ENCODE results near the gene TMEM63B.
"Not testable (repeated sequence)": the region's sequence is repeated elsewhere in the genome, so short reads cannot be mapped to it uniquely, and the experiment has no call there.

Gene TMEM63B

DNA sequence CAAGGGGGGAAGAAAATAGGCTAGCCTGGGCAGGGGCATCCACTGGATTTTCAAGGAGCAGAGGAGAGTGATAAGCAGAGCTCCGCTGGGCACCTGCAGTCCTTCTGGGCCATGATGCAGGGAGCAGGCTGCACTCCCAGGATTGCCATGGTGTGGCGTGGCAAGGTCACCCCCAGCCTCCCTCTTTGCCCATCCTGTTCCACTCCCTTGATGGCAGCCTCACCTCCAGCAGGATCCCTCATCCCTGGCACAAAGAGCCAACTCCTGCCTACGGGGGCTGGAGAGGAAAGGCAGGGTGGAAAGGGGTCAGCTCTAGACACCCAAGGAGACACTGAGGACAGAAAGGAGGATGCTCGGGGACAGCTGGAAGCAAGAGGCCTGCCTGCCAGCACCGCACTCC is 67.0 kb downstream of the TMEM63B start:
- FAIRE-seq (no peak), DNase-seq (ENCODE audit: insufficient read length) (no peak)
- TF ChIP-seq POLR2AphosphoS5 (IDR thresholded peaks at IDR 0.05; ENCODE audit: low read depth, low read length) (no peak), POLR2A (IDR thresholded peaks at IDR 0.05; ENCODE audit: low read depth, low read length) (no peak), TAF1 (IDR thresholded peaks at IDR 0.05; ENCODE audit: borderline replicate concordance, low read depth, low read length) (no peak)

DNA sequence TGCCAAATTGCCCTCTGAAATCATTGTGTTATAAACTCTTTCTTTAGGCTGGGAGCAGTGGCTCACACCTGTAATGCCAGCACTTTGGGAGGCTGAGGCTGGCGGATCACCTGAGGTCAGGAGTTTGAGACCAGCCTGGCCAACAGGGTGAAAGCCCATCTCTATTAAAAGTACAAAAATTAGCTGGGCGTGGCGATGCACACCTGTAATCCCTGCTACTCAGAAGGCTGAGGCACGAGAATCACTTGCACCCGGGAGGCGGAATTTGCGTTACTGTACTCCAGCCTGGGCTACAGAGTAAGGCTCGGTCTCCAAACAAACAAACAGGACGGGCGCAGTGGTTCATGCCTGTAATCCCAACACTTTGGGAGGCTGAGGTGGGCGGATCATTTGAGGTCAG is 69.0 kb downstream of the TMEM63B start:
- not testable (repeated sequence) for DNase-seq (ENCODE audit: insufficient read length); FAIRE-seq

DNA sequence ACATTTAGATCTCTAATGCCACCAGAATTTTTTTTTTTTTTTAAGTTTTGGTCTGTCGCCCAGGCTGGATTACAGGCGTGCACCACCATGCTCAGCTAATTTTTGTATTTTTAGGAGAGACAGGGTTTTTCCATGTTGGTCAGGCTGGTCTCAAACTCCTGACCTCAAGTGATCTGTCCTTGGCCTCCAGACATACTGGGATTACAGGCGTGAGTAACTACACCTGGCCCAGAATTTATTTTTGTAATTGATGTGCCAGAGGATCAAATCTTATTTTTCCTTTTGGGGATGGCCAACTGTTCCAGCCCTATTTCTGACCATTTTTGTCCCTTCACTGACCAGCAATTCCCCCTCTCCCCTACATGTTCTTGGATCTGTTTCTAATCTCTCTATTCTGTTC is 71.3 kb downstream of the TMEM63B start:
- DNase-seq (ENCODE audit: insufficient read length) = no peak
- no peak for TF ChIP-seq POLR2AphosphoS5 (IDR thresholded peaks at IDR 0.05; ENCODE audit: low read depth, low read length)
- no peak for TF ChIP-seq TAF1 (IDR thresholded peaks at IDR 0.05; ENCODE audit: borderline replicate concordance, low read depth, low read length)
- no peak for FAIRE-seq

DNA sequence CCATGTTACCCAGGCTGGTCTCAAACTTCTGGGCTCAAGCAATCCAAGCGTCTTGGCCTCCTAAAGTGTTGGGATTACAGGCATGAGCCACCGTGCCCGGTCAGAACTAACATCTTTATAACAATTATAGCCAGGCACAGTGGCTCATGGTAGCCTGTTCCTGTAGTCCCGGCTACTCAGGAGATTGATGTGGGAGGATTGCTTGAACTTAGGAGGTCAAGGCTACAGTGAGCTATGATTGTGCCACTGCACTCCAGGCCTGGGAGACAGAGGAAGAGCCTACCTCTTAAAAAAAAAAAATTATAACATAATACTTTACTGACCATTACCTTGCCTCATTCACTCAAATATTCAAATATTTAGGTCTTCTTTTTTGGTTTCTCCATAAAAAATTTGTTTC is 72.5 kb downstream of the TMEM63B start:
- TF ChIP-seq POLR2AphosphoS5 (IDR thresholded peaks at IDR 0.05; ENCODE audit: low read depth, low read length) = no peak
- TF ChIP-seq POLR2A (IDR thresholded peaks at IDR 0.05; ENCODE audit: low read depth, low read length) = no peak
- TF ChIP-seq TAF1 (IDR thresholded peaks at IDR 0.05; ENCODE audit: borderline replicate concordance, low read depth, low read length) = no peak
- FAIRE-seq = no peak
- no peak for DNase-seq (ENCODE audit: insufficient read length)

DNA sequence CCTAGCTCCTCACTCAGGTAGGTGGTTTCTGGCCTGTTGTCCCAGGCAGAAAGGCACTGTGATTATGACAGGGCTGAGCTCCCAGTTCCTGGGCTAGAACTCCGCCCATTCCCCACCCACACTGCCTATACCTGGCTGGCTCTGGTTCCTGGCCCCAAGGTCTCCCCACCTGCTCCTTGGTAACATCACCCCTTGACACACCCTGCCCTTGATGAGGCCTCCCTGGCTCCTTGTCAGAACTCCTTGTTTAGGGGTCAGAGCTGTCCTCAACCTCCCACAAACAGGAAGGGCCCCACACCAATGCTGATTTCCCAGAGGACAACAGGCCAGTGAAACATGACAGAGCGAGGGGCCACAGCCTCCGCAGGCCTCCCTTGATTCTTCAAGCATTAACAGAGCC is 73.8 kb downstream of the TMEM63B start:
- DNase-seq (ENCODE audit: insufficient read length) (no peak), FAIRE-seq (no peak)
- no peak for TF ChIP-seq TAF1 (IDR thresholded peaks at IDR 0.05; ENCODE audit: borderline replicate concordance, low read depth, low read length)
- TF ChIP-seq POLR2A (IDR thresholded peaks at IDR 0.05; ENCODE audit: low read depth, low read length) = no peak
- no peak for TF ChIP-seq POLR2AphosphoS5 (IDR thresholded peaks at IDR 0.05; ENCODE audit: low read depth, low read length)

DNA sequence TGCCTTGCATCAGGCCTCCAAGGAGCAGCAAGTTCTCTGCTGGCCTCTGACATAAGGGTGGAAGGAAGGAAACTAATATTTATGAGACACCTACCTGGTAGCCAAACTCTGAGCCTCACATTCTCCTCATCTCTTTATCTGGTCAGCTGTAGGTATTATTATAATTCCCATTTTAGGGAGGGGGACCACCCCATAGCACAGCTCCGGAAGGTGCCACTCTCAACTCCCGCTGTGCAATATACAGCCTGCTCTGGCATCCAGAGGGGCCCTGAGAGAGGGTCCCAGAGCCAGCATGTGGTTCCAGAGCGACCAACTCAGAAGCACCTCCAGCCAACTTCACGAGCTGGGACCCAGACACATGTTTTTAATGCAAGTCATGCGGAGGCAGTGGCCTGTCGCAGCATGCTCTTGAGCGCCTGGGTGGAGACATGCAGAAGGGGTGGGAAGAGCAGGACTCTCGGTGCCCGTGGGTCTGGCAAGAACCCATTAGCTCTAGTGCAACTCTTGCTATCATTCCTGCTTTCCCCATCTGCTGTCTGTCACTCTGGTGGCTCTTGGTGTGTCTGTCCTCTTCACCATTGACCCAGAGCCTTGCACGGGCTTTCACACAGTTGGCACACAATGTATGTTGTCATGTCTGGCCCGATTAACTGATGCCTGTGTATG is 74.4 kb downstream of the TMEM63B start:
- no peak for DNase-seq (ENCODE audit: insufficient read length)
- no peak for FAIRE-seq
- TF ChIP-seq POLR2AphosphoS5 (IDR thresholded peaks at IDR 0.05; ENCODE audit: low read depth, low read length) (no peak), TAF1 (IDR thresholded peaks at IDR 0.05; ENCODE audit: borderline replicate concordance, low read depth, low read length) (no peak), POLR2A (IDR thresholded peaks at IDR 0.05; ENCODE audit: low read depth, low read length) (no peak)

DNA sequence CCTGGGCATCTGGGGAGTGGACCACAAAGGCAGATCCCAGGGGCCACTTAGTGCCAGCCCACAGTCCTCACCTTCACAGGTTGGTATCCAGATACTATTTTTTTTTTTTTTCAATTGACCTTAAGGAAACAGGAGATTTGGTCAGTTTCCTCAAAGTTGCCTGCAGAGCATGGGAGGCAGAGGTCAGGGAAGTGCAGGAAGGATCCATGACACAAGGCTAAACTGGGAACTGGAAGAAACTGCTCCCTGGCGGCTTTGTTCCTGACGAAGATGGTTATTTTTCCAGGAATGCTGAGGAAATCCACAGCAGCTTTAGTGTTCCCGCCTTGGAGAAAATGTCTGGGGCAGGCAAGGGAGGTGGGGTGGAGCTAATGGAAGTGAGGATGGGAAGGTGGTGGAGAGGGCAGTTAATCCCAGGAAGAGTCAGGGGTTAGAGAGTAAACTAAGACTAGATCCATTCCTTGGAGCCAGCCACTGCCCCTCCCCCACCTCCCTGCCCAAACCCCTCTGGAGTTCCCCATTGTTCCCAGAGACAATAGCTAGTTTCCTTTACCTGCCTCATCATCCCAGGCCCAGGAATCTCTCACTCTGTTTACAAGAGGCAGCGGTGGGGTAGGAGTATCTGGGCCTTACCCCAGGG is 75.1 kb downstream of the TMEM63B start:
- FAIRE-seq = no peak
- TF ChIP-seq POLR2A (IDR thresholded peaks at IDR 0.05; ENCODE audit: low read depth, low read length) = no peak
- no peak for TF ChIP-seq POLR2AphosphoS5 (IDR thresholded peaks at IDR 0.05; ENCODE audit: low read depth, low read length)
- no peak for TF ChIP-seq TAF1 (IDR thresholded peaks at IDR 0.05; ENCODE audit: borderline replicate concordance, low read depth, low read length)
- DNase-seq (ENCODE audit: insufficient read length) = no peak

DNA sequence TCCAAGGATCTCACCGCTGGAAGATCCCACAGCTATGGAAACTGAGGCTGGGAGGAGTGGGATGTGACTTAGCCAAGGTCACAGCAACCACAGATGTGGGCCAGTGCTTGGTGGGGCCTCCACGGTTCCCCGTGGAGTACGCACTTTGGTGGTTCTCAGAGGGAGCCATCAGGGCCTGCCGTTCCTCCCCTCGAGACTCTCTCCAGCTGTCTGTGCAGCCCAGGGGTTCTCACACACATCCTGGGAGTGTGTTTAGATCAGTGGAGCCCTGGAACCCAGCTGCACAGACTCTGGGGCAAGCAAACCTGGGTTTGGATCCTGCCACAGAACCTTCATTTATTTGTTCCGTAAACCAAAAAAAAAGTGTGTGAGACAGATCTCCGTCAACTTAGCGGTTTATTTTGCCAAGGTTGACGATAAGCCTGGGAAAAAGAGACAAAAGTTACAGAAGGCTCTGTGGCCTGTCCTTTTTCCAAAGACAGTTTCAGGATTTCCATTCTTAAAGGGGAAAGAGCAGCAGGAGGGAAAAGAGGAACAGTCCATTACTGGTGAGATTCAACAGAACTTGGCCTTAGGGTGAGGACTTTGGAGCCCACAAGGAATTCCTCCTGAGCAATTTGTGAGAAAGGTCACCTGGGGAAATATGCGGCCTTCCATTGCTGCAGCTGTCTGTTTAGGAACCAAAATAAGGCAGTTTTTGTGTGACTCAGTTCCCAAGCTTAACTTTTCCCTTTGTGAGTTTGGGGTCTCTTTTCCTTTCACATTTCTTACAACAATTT is 75.8 kb downstream of the TMEM63B start:
- TF ChIP-seq POLR2AphosphoS5 (IDR thresholded peaks at IDR 0.05; ENCODE audit: low read depth, low read length) = no peak
- TF ChIP-seq TAF1 (IDR thresholded peaks at IDR 0.05; ENCODE audit: borderline replicate concordance, low read depth, low read length) = no peak
- no peak for TF ChIP-seq POLR2A (IDR thresholded peaks at IDR 0.05; ENCODE audit: low read depth, low read length)
- FAIRE-seq (no peak), DNase-seq (ENCODE audit: insufficient read length) (no peak)

DNA sequence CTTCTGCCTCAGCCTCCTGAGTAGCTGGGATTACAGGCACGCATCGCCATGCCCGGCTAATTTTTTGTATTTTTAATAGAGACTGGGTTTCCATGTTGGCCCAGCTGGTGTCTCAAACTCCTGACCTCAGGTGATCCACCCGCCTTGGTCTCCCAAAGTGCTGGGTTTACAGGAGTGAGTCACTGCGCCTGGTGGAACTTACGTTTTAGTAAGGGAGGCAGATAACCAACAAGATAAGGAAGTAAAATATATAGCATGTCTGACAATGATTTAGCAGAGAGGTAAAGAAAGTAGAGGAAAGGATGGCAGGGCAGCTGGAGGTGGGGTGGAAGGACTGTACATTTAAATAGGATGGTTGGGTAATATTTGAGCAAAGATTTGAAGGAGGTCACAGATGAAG is 76.6 kb downstream of the TMEM63B start:
- FAIRE-seq (no peak), DNase-seq (ENCODE audit: insufficient read length) (no peak)
- TF ChIP-seq TAF1 (IDR thresholded peaks at IDR 0.05; ENCODE audit: borderline replicate concordance, low read depth, low read length) (no peak), POLR2AphosphoS5 (IDR thresholded peaks at IDR 0.05; ENCODE audit: low read depth, low read length) (no peak), POLR2A (IDR thresholded peaks at IDR 0.05; ENCODE audit: low read depth, low read length) (no peak)

All from GM12892 (cell line).